GM12878 (cell line): Measurements from ENCODE around the gene FILIP1L.

Source experiments
- EED ChIP-seq: sonication (generic); IDR thresholded peaks from 2 replicates; pipeline ENCODE4 v1.6.1; 2016; ENCODE audit warnings: antibody characterized with exemption, low read depth
- EP300 ChIP-seq, 2 experiments: fragments of 150-350 bp in 1 of 2; IDR thresholded peaks; 2 replicates each; pipeline ENCODE4 v1.6.1; 2011 to 2012; ENCODE audit warnings: low read depth in 2 of 2, low read length in 2 of 2, borderline replicate concordance in 1 of 2, improper control_type of control experiment in 1 of 2, inconsistent platforms in 1 of 2; ENCODE audit not compliant: control insufficient read depth in 1 of 2
- RAD21 ChIP-seq: IDR thresholded peaks from 2 replicates; pipeline ENCODE4 v1.6.1; 2011; ENCODE audit warnings: mild to moderate bottlenecking, low read depth, low read length, moderate library complexity; ENCODE audit not compliant: insufficient read depth
- SIX5 ChIP-seq: IDR thresholded peaks from 2 replicates; pipeline ENCODE4 v1.6.1; 2011; ENCODE audit warnings: mild to moderate bottlenecking, low read depth, low read length, moderate library complexity; ENCODE audit not compliant: severe bottlenecking

DNA sequence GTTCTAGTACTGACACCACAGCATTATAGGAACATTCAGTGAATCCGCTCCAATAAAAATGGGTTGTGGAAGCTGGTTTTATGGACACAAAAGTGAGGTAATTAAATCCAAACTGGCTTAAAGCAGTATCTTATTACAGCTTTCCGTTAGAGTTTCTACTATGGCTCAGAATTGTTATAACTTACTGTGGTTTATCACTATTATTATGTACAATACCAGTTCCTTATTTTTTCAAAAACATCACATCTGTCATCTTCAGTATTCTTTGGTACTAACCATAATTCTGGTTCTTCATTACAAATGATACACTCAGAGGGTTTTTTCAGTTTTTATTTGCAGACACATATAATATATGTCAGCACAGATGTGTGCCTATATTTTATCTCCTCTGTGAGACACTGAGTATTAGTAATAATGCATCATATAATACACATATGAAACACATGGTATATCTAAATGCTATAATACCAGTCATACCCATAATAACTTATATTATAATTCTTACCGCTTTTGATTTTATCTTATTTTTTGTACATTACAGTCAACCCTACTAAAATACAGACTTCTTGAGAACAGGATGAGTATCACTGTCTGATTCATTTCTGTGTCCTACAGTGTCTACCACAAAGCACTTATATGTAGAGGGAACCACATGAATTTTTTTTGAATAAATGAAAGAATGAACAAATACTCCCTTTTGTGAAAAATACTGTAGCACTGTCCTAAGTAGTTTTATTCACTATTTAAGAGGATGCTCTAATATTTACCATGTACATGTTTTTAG is 257.7 kb downstream of the FILIP1L start:
- TF ChIP-seq EED: no peak
- no peak for TF ChIP-seq SIX5
- TF ChIP-seq RAD21: no peak
- no peak for TF ChIP-seq EP300 (IDR thresholded peaks at IDR 0.05; ENCODE audit: borderline replicate concordance in 1 of 2, control insufficient read depth in 1 of 2, low read depth in 2 of 2, low read length in 2 of 2)
